ENCODE results near the gene RAC3.
A peak's percentile ranks its signal among the peaks of the same experiment; 100 is the strongest.

RAC3 gene

DNA sequence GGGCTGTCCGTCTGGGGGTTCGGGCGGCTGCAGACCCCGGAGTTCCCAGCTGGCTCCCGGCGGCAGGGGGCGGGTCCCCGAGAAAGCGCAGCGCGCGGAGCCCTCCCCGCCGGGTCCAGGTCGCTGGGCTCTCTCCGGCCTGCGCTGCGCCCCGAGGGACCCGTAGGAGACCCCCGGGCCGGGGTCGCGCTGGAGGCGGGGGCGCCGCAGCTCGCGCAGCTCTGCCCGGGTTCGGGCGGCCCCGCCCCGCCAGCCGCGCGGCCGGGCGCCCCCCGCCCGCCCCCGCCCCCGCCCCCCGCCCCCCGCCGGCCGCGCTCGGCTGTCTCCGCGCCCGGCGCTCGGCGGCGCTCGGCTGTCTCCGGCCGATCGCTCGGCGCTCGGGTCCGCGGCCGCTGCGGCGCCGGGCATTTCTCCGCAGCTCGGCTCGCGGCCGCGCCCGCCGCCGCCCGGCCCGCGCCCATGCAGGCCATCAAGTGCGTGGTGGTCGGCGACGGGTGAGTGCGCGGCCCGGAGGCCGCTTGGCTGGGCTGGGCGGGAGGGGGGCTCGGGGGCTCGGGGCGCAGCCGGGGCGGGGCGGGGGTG is at the start of gene RAC3:
Gene RAC3 (plus strand): TSS at position 376 of the 582 bp plus-strand sequence. CDS start 84 bp downstream, at position 460.
- H3K4me1 ChIP-seq (ENCODE audit: insufficient read depth, low read length) = peaks cover 2% of the 10 kb centered on the region; the same call in 1 of the 2 replicates
- H3K9me3 ChIP-seq (ENCODE audit: control insufficient read depth, insufficient read depth, low read length) = no peaks in the 10 kb centered on the region
- peak within 1 kb of the TSS; percentile 72 for H3K9ac ChIP-seq (ENCODE audit: low read depth, low read length)
- H3K36me3 ChIP-seq (ENCODE audit: insufficient read depth, low read length) = no peaks in the 10 kb centered on the region

DNA sequence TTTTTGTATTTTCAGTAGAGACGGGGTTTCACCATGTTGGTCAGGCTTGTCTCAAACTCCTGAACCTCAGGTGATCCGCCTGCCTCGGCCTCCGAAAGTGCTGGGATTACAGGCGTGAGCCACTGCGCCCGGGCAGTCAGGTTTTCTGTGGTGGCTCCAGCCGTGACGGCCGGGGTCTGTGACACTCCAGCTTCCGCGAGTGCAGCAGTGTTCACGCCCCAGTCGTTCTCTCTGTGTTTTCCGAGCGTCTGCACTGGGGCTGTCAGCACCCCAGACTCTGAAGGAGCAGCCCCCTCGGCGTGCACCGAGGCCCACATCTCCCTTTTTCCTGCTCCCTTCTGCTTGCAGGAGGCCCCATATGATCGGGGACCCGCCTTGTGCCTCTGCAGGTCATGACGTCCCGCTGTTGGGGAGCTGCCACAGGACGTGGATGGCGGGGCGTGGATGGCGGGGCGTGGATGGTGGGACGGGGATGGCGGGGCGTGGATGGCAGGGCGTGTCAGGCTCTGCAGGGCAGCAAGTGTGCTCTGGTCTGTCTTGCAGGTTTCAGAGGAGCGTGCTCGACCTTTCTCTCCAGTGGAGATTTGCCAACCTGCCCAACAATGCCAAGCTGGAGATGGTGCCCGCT is 48.4 kb upstream of the RAC3 start:
- Histone ChIP-seq H3K4me1 (ENCODE audit: insufficient read depth, low read length) (no peaks in the 10 kb centered on the region; the same call in 1 of the 2 replicates), H3K9me3 (ENCODE audit: control insufficient read depth, insufficient read depth, low read length) (no peaks in the 10 kb centered on the region), H3K9ac (ENCODE audit: low read depth, low read length) (no peak overlapping the region), H3K36me3 (ENCODE audit: insufficient read depth, low read length) (no peaks in the 10 kb centered on the region; the same call in 1 of the 2 replicates)

GRCh38 chr17:81983639-81984373 is 47.7 kb upstream of the RAC3 start:
- Histone ChIP-seq H3K9ac (ENCODE audit: low read depth, low read length) (no peak overlapping the region), H3K9me3 (ENCODE audit: control insufficient read depth, insufficient read depth, low read length) (no peaks in the 10 kb centered on the region), H3K36me3 (ENCODE audit: insufficient read depth, low read length) (no peaks in the 10 kb centered on the region; the same call in 1 of the 2 replicates), H3K4me1 (ENCODE audit: insufficient read depth, low read length) (no peaks in the 10 kb centered on the region; the same call in 1 of the 2 replicates)

GRCh38 chr17:81984773-81985410 is 46.6 kb upstream of the RAC3 start:
- Histone ChIP-seq H3K4me1 (ENCODE audit: insufficient read depth, low read length) (no peaks in the 10 kb centered on the region), H3K9me3 (ENCODE audit: control insufficient read depth, insufficient read depth, low read length) (no peaks in the 10 kb centered on the region), H3K36me3 (ENCODE audit: insufficient read depth, low read length) (no peaks in the 10 kb centered on the region; the same call in 1 of the 2 replicates), H3K9ac (ENCODE audit: low read depth, low read length) (no peak overlapping the region)

- peaks cover 12% of the 10 kb centered on the region; the same call in 1 of the 2 replicates for H3K4me1 ChIP-seq (ENCODE audit: insufficient read depth, low read length)
- H3K9me3 ChIP-seq (ENCODE audit: control insufficient read depth, insufficient read depth, low read length) = no peaks in the 10 kb centered on the region
- H3K36me3 ChIP-seq (ENCODE audit: insufficient read depth, low read length) = no peaks in the 10 kb centered on the region; the same call in 1 of the 2 replicates
- H3K9ac ChIP-seq (ENCODE audit: low read depth, low read length) = no peak overlapping the region
Observed at GRCh38 chr17:81986606-81987005, 44.9 kb upstream of the RAC3 start.

- no peaks in the 10 kb centered on the region; the same call in 1 of the 2 replicates for H3K36me3 ChIP-seq (ENCODE audit: insufficient read depth, low read length)
- H3K9me3 ChIP-seq (ENCODE audit: control insufficient read depth, insufficient read depth, low read length) = no peaks in the 10 kb centered on the region
- peaks cover 19% of the 10 kb centered on the region; the same call in 1 of the 2 replicates for H3K4me1 ChIP-seq (ENCODE audit: insufficient read depth, low read length)
- H3K9ac ChIP-seq (ENCODE audit: low read depth, low read length) = no peak overlapping the region
Observed at GRCh38 chr17:81987161-81987770, 44.2 kb upstream of the RAC3 start.

GRCh38 chr17:81990836-81991683 is 40.4 kb upstream of the RAC3 start:
- Histone ChIP-seq H3K9me3 (ENCODE audit: control insufficient read depth, insufficient read depth, low read length) (no peaks in the 10 kb centered on the region), H3K36me3 (ENCODE audit: insufficient read depth, low read length) (no peaks in the 10 kb centered on the region; the same call in 1 of the 2 replicates), H3K4me1 (ENCODE audit: insufficient read depth, low read length) (peaks cover 32% of the 10 kb centered on the region; the same call in 1 of the 2 replicates), H3K9ac (ENCODE audit: low read depth, low read length) (no peak overlapping the region)

DNA sequence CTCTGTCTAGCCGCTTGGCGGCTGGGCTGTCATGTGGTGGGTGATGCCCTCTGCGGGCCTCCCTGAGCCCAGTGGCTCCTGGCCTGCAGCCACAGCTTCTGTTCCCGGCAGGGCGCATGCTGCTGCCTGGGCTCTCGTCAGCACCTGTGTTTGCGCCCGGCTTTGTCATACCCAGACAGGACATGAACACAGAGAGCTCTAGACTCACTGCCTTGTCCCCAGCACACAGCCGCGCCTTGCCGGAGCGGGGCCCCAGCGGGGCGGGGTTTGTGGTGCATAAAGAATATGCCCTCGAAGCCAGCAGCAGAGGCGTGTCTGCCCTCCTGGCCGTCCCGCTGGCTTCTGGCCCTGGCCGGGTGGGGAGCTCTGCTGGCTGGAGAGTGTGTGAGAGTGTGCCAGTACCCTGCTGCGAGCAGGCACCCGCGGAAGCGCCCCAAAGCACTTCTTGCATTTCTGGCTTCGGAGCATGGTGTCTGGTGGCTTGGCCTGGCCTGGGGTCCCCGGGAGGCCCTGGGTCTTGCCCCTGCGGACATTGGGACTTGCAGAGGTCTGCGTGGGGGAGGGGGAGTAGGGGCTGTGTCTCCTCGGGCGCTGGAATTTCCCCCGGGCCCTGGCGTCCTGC is 39.7 kb upstream of the RAC3 start:
- Histone ChIP-seq H3K4me1 (ENCODE audit: insufficient read depth, low read length) (peaks cover 32% of the 10 kb centered on the region; the same call in 1 of the 2 replicates), H3K9me3 (ENCODE audit: control insufficient read depth, insufficient read depth, low read length) (no peaks in the 10 kb centered on the region), H3K36me3 (ENCODE audit: insufficient read depth, low read length) (no peaks in the 10 kb centered on the region), H3K9ac (ENCODE audit: low read depth, low read length) (0 out of 2 replicates have a peak overlapping the region, but pooled peaks have one; percentile 0)

- Histone ChIP-seq H3K9ac (ENCODE audit: low read depth, low read length) (0 out of 2 replicates have a peak overlapping the region, but pooled peaks have one; percentile 0), H3K4me1 (ENCODE audit: insufficient read depth, low read length) (peaks cover 32% of the 10 kb centered on the region; the same call in 1 of the 2 replicates), H3K9me3 (ENCODE audit: control insufficient read depth, insufficient read depth, low read length) (no peaks in the 10 kb centered on the region), H3K36me3 (ENCODE audit: insufficient read depth, low read length) (no peaks in the 10 kb centered on the region)
Observed at GRCh38 chr17:81992306-81993102, 39.0 kb upstream of the RAC3 start.

DNA sequence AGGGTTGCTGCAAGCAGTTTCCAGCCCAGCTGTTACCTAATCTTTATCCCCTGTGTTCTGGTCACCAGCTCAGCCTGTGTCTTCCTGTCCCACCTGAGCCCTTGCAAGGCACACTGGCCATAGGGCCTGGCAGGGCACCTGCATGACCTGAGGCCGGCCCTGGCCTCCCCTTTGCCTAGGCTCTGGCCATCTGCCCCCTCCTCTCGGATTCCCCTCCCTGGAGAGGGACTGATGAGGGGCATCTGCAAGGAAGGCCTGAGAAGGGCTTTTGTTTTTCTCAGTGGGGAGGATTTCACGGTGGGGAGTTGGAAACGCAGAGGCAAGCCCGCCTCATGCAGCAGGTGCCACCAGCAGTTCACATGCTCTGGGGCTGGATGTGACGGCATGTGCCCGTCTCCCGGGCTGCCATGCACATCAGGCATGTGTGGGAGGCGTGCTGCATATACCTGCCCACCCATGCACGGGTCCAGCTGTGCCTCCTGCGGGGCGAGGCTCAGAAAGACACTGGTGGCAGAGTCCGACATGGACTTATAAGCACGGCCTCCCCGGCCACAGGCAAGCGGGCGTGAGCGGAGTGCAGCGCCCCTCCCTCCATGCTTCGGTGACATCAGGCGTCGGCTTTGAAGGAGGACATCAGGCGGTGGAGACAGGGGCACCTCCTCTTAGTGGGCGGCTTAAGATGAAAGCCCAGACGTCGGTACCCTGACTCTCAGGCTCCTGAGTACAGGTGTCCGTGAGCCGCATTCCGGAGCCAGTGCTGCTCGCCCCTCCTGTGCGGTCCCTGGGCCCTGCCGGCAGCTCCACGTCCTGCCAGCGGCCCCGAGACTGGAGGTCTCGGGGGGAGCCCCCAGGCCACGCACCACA is 37.5 kb upstream of the RAC3 start:
- no peaks in the 10 kb centered on the region; the same call in 1 of the 2 replicates for H3K36me3 ChIP-seq (ENCODE audit: insufficient read depth, low read length)
- H3K4me1 ChIP-seq (ENCODE audit: insufficient read depth, low read length) = peaks cover 32% of the 10 kb centered on the region; the same call in 1 of the 2 replicates
- no peak overlapping the region for H3K9ac ChIP-seq (ENCODE audit: low read depth, low read length)
- no peaks in the 10 kb centered on the region for H3K9me3 ChIP-seq (ENCODE audit: control insufficient read depth, insufficient read depth, low read length)

DNA sequence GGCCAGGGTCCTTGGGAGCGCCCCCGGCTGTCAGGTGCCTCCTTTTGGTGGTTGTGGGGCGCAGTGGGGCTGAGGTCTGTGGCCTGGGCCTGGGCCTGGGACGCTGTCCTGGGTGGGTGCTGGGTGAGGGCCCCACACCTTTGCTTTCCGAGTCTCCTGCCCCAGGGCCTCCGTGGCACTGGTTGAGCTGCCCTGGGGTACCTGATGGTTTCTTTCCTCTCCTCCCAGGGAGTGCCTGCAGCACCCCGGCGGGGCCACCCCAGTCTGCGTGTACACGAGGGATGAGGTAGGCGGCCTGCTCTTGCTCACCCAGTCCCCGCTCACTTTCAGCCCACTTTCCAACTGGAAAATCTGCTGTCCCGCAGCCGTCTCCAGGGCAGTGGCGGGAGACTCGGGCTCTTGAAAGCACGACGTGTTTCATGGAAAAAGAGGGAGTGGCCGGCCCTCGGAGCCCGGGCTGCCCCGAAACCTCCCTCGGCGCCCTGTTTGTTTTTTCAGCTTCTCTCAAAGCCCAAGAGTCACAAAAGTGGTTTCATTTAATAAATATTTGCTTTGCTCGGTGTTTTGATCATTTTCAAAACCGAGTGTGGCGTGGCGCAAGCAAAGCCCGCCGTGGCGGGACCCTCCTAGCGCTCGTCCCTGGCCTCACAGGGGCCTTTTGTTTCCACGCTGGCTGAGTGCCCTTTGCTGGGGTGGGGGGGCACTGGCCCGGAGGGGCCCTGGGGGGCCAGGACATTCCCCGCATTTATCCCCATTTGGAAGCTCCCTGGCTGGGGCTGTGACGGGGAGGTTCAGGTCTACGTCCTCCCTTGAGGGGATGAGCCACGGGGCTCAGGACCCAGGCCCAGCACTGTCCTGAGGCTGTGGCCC is 36.6 kb upstream of the RAC3 start:
- Histone ChIP-seq H3K4me1 (ENCODE audit: insufficient read depth, low read length) (peaks cover 32% of the 10 kb centered on the region; the same call in 1 of the 2 replicates), H3K36me3 (ENCODE audit: insufficient read depth, low read length) (no peaks in the 10 kb centered on the region; the same call in 1 of the 2 replicates)

More for the DNA sequence above, 36.6 kb upstream of the RAC3 start:
- Histone ChIP-seq H3K9me3 (ENCODE audit: control insufficient read depth, insufficient read depth, low read length) (no peaks in the 10 kb centered on the region), H3K9ac (ENCODE audit: low read depth, low read length) (no peak overlapping the region)
